Endometrial microvascular endothelial cells (primary cell): ENCODE data around the gene SCN5A. TPM values are rescaled to one million over a fixed set of nuclear protein-coding genes. Genes with fewer than 3 reads are reported as not detected.

Experiments
- total RNA-seq: library from RNA; depleted of rRNA; stranded (reverse); fragments of >200 nt; gene quantifications from one replicate; pipeline ENCODE4 v1.2.3, GENCODE V29; 2015; ENCODE audit errors: inconsistent ontology term

The SCN5A gene
- total RNA-seq, 1 donor from 2014 or later, result 2.4 TPM

Other genes with a start within 250 kb of the SCN5A start
- 0.28 TPM for gene ACVR2B, start 195.8 kb downstream of the SCN5A start, total RNA-seq
- gene EXOG, start 153.3 kb downstream of the SCN5A start, total RNA-seq, result 14.7 TPM
- not detected for gene SCN10A, start 166.5 kb upstream of the SCN5A start, total RNA-seq